Stomach smooth muscle (tissue), 2 donors: Measurements from ENCODE around the gene HPSE2.

Experiments
- H3K27ac ChIP-seq: one replicate; pipeline ENCODE4 v1.7.0; 2013; ENCODE audit warnings: mild to moderate bottlenecking, low read length, inconsistent platforms
- H3K27me3 ChIP-seq, 2 donors: one replicate each; pipeline ENCODE4 v1.7.0; 2013; ENCODE audit warnings: low read length in 2 of 2; ENCODE audit not compliant: insufficient read depth in 2 of 2, control insufficient read depth in 1 of 2
- H3K36me3 ChIP-seq, 2 donors: one replicate each; pipeline ENCODE4 v1.7.0; 2013; ENCODE audit warnings: low read length in 2 of 2; ENCODE audit not compliant: control insufficient read depth in 2 of 2, insufficient read depth in 2 of 2
- H3K4me1 ChIP-seq: one replicate; pipeline ENCODE4 v1.7.0; 2013; ENCODE audit warnings: low read length; ENCODE audit not compliant: control insufficient read depth, insufficient read depth
- H3K4me3 ChIP-seq, 2 donors: one replicate each; pipeline ENCODE4 v1.7.0; 2013; ENCODE audit warnings: low read length in 2 of 2
- H3K9ac ChIP-seq, 2 donors: one replicate each; pipeline ENCODE4 v1.7.0; 2013; ENCODE audit warnings: low read length in 2 of 2, mild to moderate bottlenecking in 1 of 2
- H3K9me3 ChIP-seq, 2 donors: one replicate each; pipeline ENCODE4 v1.7.0; 2013; ENCODE audit warnings: low read length in 2 of 2; ENCODE audit not compliant: control insufficient read depth in 2 of 2
- donor health status: healthy.
- donor health status: Pancreatic carcinoma.

HPSE2 gene

GRCh38 chr10:98577578-98577977 lies 658.1 kb downstream of the HPSE2 start:
- Histone ChIP-seq H3K36me3 (no peaks in the 10 kb centered on the region), H3K4me3 (no peak overlapping the region), H3K4me1 (no peaks in the 10 kb centered on the region), H3K27ac (no peak overlapping the region), H3K27me3 (no peaks in the 10 kb centered on the region), H3K9ac (no peak overlapping the region), H3K9me3 (no peaks in the 10 kb centered on the region)

GRCh38 chr10:98577168-98577567 lies 658.5 kb downstream of the HPSE2 start:
- H3K27ac ChIP-seq, result no peak overlapping the region
- H3K27me3 ChIP-seq, result no peaks in the 10 kb centered on the region
- no peaks in the 10 kb centered on the region for H3K4me1 ChIP-seq
- H3K4me3 ChIP-seq, result no peak overlapping the region
- no peaks in the 10 kb centered on the region for H3K9me3 ChIP-seq
- H3K9ac ChIP-seq, result no peak overlapping the region
- no peaks in the 10 kb centered on the region for H3K36me3 ChIP-seq

- Histone ChIP-seq H3K27ac (no peak overlapping the region), H3K36me3 (no peaks in the 10 kb centered on the region), H3K9me3 (no peaks in the 10 kb centered on the region), H3K27me3 (no peaks in the 10 kb centered on the region), H3K4me3 (no peak overlapping the region), H3K9ac (no peak overlapping the region), H3K4me1 (no peaks in the 10 kb centered on the region)
These were observed 659.6 kb downstream of the HPSE2 start for GRCh38 chr10:98576096-98576495.

DNA sequence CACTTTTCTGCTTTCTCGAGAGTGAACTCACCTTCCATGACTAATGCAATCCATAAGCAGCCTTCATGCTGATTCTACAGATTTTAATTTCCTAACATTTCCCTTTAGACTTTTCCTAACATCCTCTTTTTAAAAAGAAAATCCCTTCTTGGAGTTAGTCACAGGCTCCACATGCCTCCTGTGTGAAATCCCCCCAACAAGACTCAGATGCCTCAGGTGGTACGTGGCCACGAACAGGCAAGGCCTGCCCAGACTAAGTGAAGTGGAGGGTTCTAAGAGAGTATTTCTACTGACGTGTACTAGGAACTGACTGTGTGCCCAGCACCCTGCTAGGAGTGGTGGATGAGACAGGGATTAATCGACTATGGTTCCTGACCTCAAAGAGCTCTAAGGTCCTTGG lies 663.1 kb downstream of the HPSE2 start:
- H3K4me1 ChIP-seq, result no peaks in the 10 kb centered on the region
- H3K4me3 ChIP-seq, result no peak overlapping the region
- H3K27me3 ChIP-seq, result no peaks in the 10 kb centered on the region
- no peak overlapping the region for H3K27ac ChIP-seq
- no peaks in the 10 kb centered on the region for H3K36me3 ChIP-seq
- H3K9ac ChIP-seq, result no peak overlapping the region
- no peaks in the 10 kb centered on the region for H3K9me3 ChIP-seq

DNA sequence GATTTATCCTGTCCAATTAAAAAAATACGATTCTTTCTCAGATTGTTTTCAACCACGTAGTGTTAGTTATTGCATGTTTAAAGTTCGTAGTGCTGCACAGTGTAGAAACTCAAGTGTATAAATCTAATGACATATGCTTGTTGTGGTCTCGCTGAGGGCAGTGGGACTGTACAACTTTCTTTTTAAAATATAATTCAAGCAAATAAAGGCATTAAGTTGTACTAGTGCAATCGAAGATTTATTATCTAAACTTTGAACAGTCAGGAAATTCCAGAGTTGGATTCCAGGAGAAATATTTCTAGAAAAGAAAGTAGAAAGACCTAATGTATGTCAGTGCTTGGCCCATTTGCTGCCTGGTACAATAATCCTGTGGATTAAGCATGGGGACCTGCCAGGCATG lies 664.8 kb downstream of the HPSE2 start:
- Histone ChIP-seq H3K27ac (no peak overlapping the region), H3K4me1 (no peaks in the 10 kb centered on the region), H3K9me3 (no peaks in the 10 kb centered on the region), H3K27me3 (no peaks in the 10 kb centered on the region), H3K4me3 (no peak overlapping the region), H3K36me3 (no peaks in the 10 kb centered on the region), H3K9ac (no peak overlapping the region)

- Histone ChIP-seq H3K36me3 (no peaks in the 10 kb centered on the region), H3K9me3 (no peaks in the 10 kb centered on the region), H3K4me3 (no peak overlapping the region), H3K27ac (no peak overlapping the region), H3K27me3 (no peaks in the 10 kb centered on the region), H3K4me1 (no peaks in the 10 kb centered on the region), H3K9ac (no peak overlapping the region)
These were observed 665.8 kb downstream of the HPSE2 start for GRCh38 chr10:98569853-98570252.

- Histone ChIP-seq H3K4me3 (no peak overlapping the region), H3K9me3 (no peaks in the 10 kb centered on the region), H3K9ac (no peak overlapping the region), H3K27ac (no peak overlapping the region), H3K27me3 (no peaks in the 10 kb centered on the region), H3K4me1 (no peaks in the 10 kb centered on the region), H3K36me3 (no peaks in the 10 kb centered on the region)
These were observed 667.1 kb downstream of the HPSE2 start for GRCh38 chr10:98568551-98568950.

DNA sequence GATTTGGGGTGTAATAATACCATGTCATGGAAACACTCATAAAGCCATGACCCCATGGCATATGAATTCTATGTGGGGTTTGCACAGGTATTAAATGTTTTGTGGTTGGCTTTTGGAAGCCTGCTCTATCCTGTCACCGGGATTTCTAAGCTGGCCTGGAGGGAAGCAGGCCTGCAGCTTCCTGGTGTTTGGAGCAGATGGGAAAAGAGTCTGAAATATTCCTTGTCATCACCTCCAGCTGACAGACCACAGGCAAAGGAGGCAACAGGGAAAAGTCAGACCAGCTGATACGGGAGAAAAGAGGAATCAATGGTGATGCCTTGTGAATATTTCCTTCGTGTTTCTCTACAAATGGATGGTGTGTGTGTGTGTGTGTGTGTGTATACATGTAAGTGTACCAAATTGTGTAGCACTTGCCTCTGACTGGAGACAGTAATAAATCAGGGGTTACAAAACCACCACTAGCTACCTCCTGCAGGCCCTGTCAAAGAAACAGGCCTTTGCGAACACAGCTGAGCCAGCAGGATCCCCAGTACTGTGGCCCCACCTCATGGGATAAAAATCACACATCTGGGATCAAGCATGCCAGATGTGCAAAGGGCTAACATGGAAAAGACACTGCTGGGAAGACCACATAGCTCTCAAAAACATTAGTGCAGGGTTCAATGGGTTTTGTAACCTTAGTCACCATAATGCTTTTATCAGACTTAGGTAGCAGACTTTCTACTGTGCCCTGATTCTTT lies 668.1 kb downstream of the HPSE2 start:
- no peaks in the 10 kb centered on the region for H3K27me3 ChIP-seq
- no peak overlapping the region for H3K9ac ChIP-seq
- no peak overlapping the region for H3K4me3 ChIP-seq
- H3K4me1 ChIP-seq, result no peaks in the 10 kb centered on the region
- H3K27ac ChIP-seq, result no peak overlapping the region
- no peaks in the 10 kb centered on the region for H3K36me3 ChIP-seq
- no peaks in the 10 kb centered on the region for H3K9me3 ChIP-seq

GRCh38 chr10:98563811-98564210 lies 671.8 kb downstream of the HPSE2 start:
- Histone ChIP-seq H3K27ac (no peak overlapping the region), H3K9me3 (no peaks in the 10 kb centered on the region), H3K4me3 (no peak overlapping the region), H3K27me3 (no peaks in the 10 kb centered on the region), H3K36me3 (no peaks in the 10 kb centered on the region), H3K9ac (no peak overlapping the region), H3K4me1 (no peaks in the 10 kb centered on the region)

DNA sequence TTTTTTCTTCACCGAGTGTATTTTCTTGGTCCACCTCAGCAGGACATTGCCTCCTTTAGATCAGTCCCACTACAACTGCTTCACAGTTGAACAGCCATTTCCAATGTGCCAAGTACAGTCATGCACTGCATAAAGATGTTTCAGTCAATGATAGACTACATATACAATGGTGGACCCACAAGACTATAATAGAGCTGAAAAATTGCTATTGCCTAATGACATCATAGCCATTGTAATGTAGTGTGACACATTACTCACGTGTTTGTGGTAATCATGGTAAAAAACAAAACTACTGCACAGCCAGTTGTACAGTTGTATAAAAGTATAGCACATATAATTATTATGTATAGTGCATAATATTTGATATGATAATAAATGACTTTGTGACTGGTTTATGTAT lies 675.1 kb downstream of the HPSE2 start:
- H3K27ac ChIP-seq, result no peak overlapping the region
- no peak overlapping the region for H3K4me3 ChIP-seq
- H3K9me3 ChIP-seq, result no peaks in the 10 kb centered on the region
- H3K36me3 ChIP-seq, result no peaks in the 10 kb centered on the region
- H3K9ac ChIP-seq, result no peak overlapping the region
- H3K27me3 ChIP-seq, result no peaks in the 10 kb centered on the region
- no peaks in the 10 kb centered on the region for H3K4me1 ChIP-seq

- no peaks in the 10 kb centered on the region for H3K9me3 ChIP-seq
- no peak overlapping the region for H3K9ac ChIP-seq
- H3K4me3 ChIP-seq, result no peak overlapping the region
- no peak overlapping the region for H3K27ac ChIP-seq
- H3K36me3 ChIP-seq, result no peaks in the 10 kb centered on the region
- H3K27me3 ChIP-seq, result no peaks in the 10 kb centered on the region
- no peaks in the 10 kb centered on the region for H3K4me1 ChIP-seq
These were observed 679.6 kb downstream of the HPSE2 start for GRCh38 chr10:98556061-98556460.
